Neuronal stem cell (in vitro differentiated cells): Measurements from ENCODE around the gene GPR142.

Experiments
- DNase-seq: peaks from one replicate; pipeline ENCODE4 v3.0.0-alpha.2; 2013; ENCODE audit warnings: low spot score
- H2AFZ ChIP-seq: one replicate; pipeline ENCODE4 v1.6.1; 2013; ENCODE audit warnings: mild to moderate bottlenecking, low read length, inconsistent platforms
- H2AK5ac ChIP-seq: 2 replicates; pipeline ENCODE4 v1.6.1; 2013; ENCODE audit warnings: low read depth, mild to moderate bottlenecking, inconsistent platforms, low read length, moderate library complexity, mixed read lengths
- H2BK120ac ChIP-seq: 2 replicates; pipeline ENCODE4 v1.6.1; 2013; ENCODE audit warnings: low read depth, mild to moderate bottlenecking, inconsistent platforms, low read length, moderate library complexity, mixed read lengths
- H2BK12ac ChIP-seq: one replicate; pipeline ENCODE4 v1.6.1; 2013; ENCODE audit warnings: low read length, inconsistent platforms
- H2BK15ac ChIP-seq: 2 replicates; pipeline ENCODE4 v1.6.1; 2013; ENCODE audit warnings: mild to moderate bottlenecking, low read length, inconsistent platforms, mixed read lengths
- H2BK5ac ChIP-seq: one replicate; pipeline ENCODE4 v1.6.1; 2013; ENCODE audit warnings: inconsistent platforms, mild to moderate bottlenecking, low read length, moderate library complexity
- H3K14ac ChIP-seq: one replicate; pipeline ENCODE4 v1.6.1; 2013; ENCODE audit warnings: low read length, inconsistent platforms
- H3K18ac ChIP-seq: 2 replicates; pipeline ENCODE4 v1.6.1; 2013; ENCODE audit warnings: low read length, inconsistent platforms
- H3K23ac ChIP-seq: 2 replicates; pipeline ENCODE4 v1.6.1; 2013; ENCODE audit warnings: low read depth, mild to moderate bottlenecking, mixed read lengths, low read length, inconsistent platforms; ENCODE audit not compliant: poor library complexity
- H3K27ac ChIP-seq: replicated peaks from 3 replicates; pipeline ENCODE4 v1.5.1; 2013; ENCODE audit warnings: low read length, inconsistent platforms
- H3K27me3 ChIP-seq, 3 experiments: 2 replicates each; pipeline ENCODE4 v1.6.1; 2013; ENCODE audit warnings: low read length in 3 of 3, mild to moderate bottlenecking in 2 of 3, inconsistent platforms in 1 of 3, low read depth in 1 of 3, mixed read lengths in 1 of 3, moderate library complexity in 1 of 3; ENCODE audit not compliant: control insufficient read depth in 3 of 3, insufficient read depth in 3 of 3
- H3K36me3 ChIP-seq, 2 donors: replicated peaks in 1 of 2; 2 replicates each; pipeline ENCODE4 v1.6.1; 2013; ENCODE audit warnings: low read length in 2 of 2; ENCODE audit not compliant: control insufficient read depth in 2 of 2, insufficient read depth in 2 of 2
- H3K4ac ChIP-seq: 2 replicates; pipeline ENCODE4 v1.6.1; 2013; ENCODE audit warnings: inconsistent platforms, mild to moderate bottlenecking, low read length, moderate library complexity
- H3K4me1 ChIP-seq, 2 donors: 1 replicate in 1 of 2; 2 replicates in 1 of 2; pipeline ENCODE4 v1.6.1; 2013; ENCODE audit warnings: low read length in 2 of 2, low read depth in 1 of 2; ENCODE audit not compliant: control insufficient read depth in 2 of 2, insufficient read depth in 1 of 2
- H3K4me2 ChIP-seq: one replicate; pipeline ENCODE4 v1.6.1; 2013; ENCODE audit warnings: mild to moderate bottlenecking, low read length, inconsistent platforms; ENCODE audit not compliant: insufficient read depth, poor library complexity, severe bottlenecking
- H3K4me3 ChIP-seq, 2 donors: 2 replicates each; pipeline ENCODE4 v1.5.1; 2013; ENCODE audit warnings: low read length in 2 of 2, mild to moderate bottlenecking in 2 of 2, inconsistent platforms in 1 of 2, moderate library complexity in 1 of 2
- H3K79me1 ChIP-seq: one replicate; pipeline ENCODE4 v1.6.1; 2013; ENCODE audit warnings: low read depth, mild to moderate bottlenecking, inconsistent platforms, low read length, moderate library complexity
- H3K9ac ChIP-seq: one replicate; pipeline ENCODE4 v1.6.1; 2013; ENCODE audit warnings: mild to moderate bottlenecking, low read depth, low read length, inconsistent platforms; ENCODE audit not compliant: poor library complexity
- H3K9me3 ChIP-seq, 2 donors: replicated peaks in 1 of 2; 2 replicates each; pipeline versions ENCODE3 to v1.6.1; 2013; ENCODE audit warnings: low read length in 2 of 2, mild to moderate bottlenecking in 2 of 2, inconsistent platforms in 1 of 2, low read depth in 1 of 2, mixed read lengths in 1 of 2, moderate library complexity in 1 of 2; ENCODE audit not compliant: control insufficient read depth in 2 of 2, insufficient read depth in 1 of 2
- H4K8ac ChIP-seq: one replicate; pipeline ENCODE4 v1.6.1; 2013; ENCODE audit warnings: low read depth, mild to moderate bottlenecking, inconsistent platforms, low read length, moderate library complexity
- H4K91ac ChIP-seq: one replicate; pipeline ENCODE4 v1.6.1; 2013; ENCODE audit warnings: low read length, low read depth, mild to moderate bottlenecking, inconsistent platforms; ENCODE audit not compliant: poor library complexity
- WGBS, 2 donors: extraction: QIAGEN DNeasy Blood & Tissue Kit; methylation state at CpG; one replicate each; pipeline ENCODE4 v1.1.7; 2013; ENCODE audit warnings: missing lambda C conversion rate in 2 of 2, mixed read lengths in 1 of 2; ENCODE audit not compliant: insufficient read length in 2 of 2, insufficient replicate concordance in 1 of 2; ENCODE audit errors: extremely low coverage in 2 of 2; 5-methylcytosine and 5-hydroxymethylcytosine counted together

GPR142 gene

DNA sequence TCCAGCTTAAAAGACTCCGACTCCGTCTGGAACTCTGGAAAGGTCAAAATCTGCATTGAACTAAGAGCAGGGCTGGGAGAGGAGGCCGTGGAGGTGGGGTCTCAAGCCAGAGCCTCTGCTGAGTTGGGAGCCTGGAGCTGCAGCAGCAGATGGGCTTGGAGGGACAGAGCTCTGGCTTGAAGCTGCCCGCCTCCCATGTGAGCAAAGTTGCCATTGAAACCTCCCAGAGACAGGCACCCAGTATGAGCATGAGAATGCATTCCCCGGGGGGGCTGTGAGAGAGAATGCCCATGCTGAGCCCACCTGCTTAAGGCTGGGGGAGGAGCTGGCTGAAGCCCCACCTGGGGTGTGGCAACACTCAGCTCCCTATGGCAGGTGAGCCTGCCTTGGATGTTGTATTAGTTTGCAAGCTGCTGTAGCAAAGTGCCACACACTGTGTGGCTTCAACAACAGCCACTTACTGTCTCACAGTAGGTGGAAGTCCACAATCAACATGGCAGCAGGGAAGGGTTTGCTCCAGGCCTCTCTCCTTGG lies 31.7 kb upstream of the GPR142 start:
- Histone ChIP-seq H3K36me3 (no peaks in the 10 kb centered on the region), H2BK15ac (no peak overlapping the region), H3K79me1 (peaks cover 2% of the 10 kb centered on the region), H4K8ac (no peak overlapping the region), H2BK12ac (no peak overlapping the region), H3K9me3 (peaks cover 0 to 5% of the 10 kb centered on the region in 2 donors), H3K23ac (no peak overlapping the region), H3K9ac (no peak overlapping the region), H3K4ac (no peak overlapping the region), H2AK5ac (no peak overlapping the region), H3K4me1 (peaks cover 0 to 5% of the 10 kb centered on the region in 2 donors), H2BK5ac (no peak overlapping the region), H3K4me2 (no peak overlapping the region), H3K18ac (peak overlapping the region; percentile 27), H3K27me3 (peaks cover 0 to 76% (median 0%) of the 10 kb centered on the region in 3 experiments), H3K14ac (no peak overlapping the region), H3K4me3 (no peak overlapping the region), H3K27ac (no peak overlapping the region), H4K91ac (no peak overlapping the region), H2AFZ (no peak overlapping the region), H2BK120ac (no peak overlapping the region)
- WGBS, 2 donors = no CpG with 5 or more reads among the region's 5 CpGs
- DNase-seq = no peak

DNA sequence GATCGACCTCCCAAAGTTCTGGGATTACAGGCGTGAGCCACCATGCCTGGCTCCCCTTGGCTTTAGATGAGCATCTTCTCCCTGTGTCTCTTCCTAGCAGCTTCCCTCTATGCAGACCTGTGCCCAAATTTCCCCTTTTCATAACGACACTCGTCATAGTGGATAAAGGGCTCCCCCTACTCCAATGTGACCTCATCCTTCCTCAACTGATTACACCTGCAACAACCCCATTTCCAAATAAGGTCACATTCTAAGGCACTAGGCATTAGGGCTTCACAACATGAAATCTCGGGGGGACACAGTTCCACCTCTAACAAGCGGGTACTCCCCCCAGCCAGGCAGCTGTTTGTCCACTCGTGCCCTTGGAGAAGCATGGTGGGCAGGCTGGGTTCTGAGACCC lies 31.0 kb upstream of the GPR142 start:
- Histone ChIP-seq H4K91ac (no peak overlapping the region), H2BK15ac (no peak overlapping the region), H2BK12ac (no peak overlapping the region), H3K23ac (no peak overlapping the region), H3K4me1 (peaks cover 0 to 6% of the 10 kb centered on the region in 2 donors), H2BK5ac (no peak overlapping the region), H3K36me3 (no peaks in the 10 kb centered on the region), H3K79me1 (peaks cover 2% of the 10 kb centered on the region), H3K4me2 (no peak overlapping the region), H2AK5ac (no peak overlapping the region), H3K14ac (no peak overlapping the region), H3K4ac (no peak overlapping the region), H4K8ac (no peak overlapping the region), H3K27ac (no peak overlapping the region), H2AFZ (no peak overlapping the region), H3K4me3 (no peak overlapping the region), H3K18ac (no peak overlapping the region), H3K9ac (no peak overlapping the region), H3K27me3 (peaks cover 0 to 71% (median 0%) of the 10 kb centered on the region in 3 experiments), H2BK120ac (no peak overlapping the region), H3K9me3 (peaks cover 0 to 5% of the 10 kb centered on the region in 2 donors)
- no peak for DNase-seq
- WGBS, 2 donors = no CpG with 5 or more reads among the region's 7 CpGs

DNA sequence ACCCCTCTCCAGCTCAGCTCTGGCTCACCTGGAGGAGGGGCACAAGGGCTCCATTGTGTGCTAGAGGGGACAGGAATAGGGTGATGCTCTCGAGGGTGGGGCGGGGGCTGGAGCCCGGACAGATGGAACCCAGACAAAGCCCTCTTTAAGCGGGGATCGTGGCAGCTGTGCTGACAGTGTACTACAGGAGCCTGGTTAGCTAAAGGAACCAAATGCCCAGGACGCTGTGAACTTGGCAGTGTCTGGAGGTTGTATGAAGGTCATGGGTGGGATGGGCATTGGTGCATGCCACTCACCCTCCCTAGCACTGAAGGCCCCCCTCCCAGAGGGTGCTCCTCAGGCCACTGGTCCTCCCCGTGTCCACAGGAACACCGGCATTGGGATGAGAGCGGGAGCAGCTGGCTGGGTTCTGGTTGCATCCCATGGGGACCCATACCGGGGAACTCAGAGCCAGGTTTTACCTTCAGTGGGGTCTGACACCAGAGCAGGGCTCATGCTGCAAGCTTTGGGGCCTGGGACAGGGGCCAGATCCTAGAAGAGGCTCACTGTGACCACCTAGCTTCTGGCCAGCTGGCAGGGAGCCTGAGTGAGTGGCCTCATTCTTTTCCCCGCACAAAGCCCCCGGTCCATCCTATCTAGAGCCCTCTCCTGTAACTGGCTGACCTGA lies 29.3 kb upstream of the GPR142 start:
- Histone ChIP-seq H3K79me1 (peaks cover 2% of the 10 kb centered on the region), H3K4me3 (no peak overlapping the region), H2AFZ (no peak overlapping the region), H3K4ac (no peak overlapping the region), H3K9me3 (peaks cover 0 to 5% of the 10 kb centered on the region in 2 donors), H3K27ac (no peak overlapping the region), H2BK5ac (no peak overlapping the region), H3K9ac (no peak overlapping the region), H2AK5ac (peak overlapping the region; percentile 90), H3K27me3 (peaks cover 0 to 57% (median 0%) of the 10 kb centered on the region in 3 experiments), H3K23ac (peak overlapping the region; percentile 37), H4K8ac (no peak overlapping the region), H3K4me2 (no peak overlapping the region), H3K18ac (no peak overlapping the region), H3K36me3 (no peaks in the 10 kb centered on the region), H2BK12ac (no peak overlapping the region), H3K14ac (no peak overlapping the region), H3K4me1 (peaks cover 0 to 8% of the 10 kb centered on the region in 2 donors), H4K91ac (no peak overlapping the region), H2BK120ac (no peak overlapping the region), H2BK15ac (no peak overlapping the region)
- no CpG with 5 or more reads among the region's 12 CpGs for WGBS, 2 donors
- no peak for DNase-seq

DNA sequence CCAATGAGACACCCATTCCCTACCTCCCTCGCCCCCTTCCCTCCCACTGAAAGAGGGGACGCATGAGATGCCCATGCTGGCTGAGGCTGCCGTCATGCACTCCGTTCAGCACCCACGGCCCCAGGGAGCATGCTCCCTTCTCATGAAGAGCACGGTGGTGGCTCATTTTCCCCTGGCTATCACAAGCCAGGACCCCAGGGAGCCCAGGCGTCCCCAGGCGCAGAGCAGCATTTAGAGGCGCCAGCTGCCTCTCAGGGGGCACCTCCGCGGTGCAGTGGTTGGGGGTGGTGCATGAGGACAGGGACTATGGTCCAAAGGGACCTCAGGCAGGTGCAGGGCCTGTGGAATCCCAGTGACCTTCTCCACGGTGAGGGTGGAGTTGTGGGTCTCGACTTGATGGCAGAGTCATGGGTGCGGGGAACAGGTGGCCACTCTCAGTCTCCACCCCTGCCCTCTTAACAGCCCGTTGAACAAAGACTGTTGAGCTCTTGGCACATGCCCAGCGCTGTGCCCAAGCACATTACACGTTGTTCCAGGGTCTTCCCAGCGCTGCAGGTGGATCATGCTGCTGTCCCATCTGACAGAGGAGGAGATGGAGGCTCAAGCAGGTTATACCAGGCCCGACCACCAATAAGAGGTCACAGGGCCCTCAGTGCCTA lies 27.6 kb upstream of the GPR142 start:
- no peak overlapping the region for H3K14ac ChIP-seq
- no peak overlapping the region for H3K27ac ChIP-seq
- H2BK120ac ChIP-seq = no peak overlapping the region
- H2AFZ ChIP-seq = no peak overlapping the region
- H3K18ac ChIP-seq = no peak overlapping the region
- H3K4ac ChIP-seq = no peak overlapping the region
- DNase-seq = no peak
- no peak overlapping the region for H3K4me3 ChIP-seq
- peaks cover 5% of the 10 kb centered on the region for H3K79me1 ChIP-seq
- H2BK12ac ChIP-seq = no peak overlapping the region
- H3K9ac ChIP-seq = peak overlapping the region; percentile 39
- no peaks in the 10 kb centered on the region for H3K9me3 ChIP-seq
- peak overlapping the region; percentile 13 for H3K23ac ChIP-seq
- peaks cover 0 to 8% of the 10 kb centered on the region in 2 donors for H3K4me1 ChIP-seq
- no CpG with 5 or more reads among the region's 19 CpGs for WGBS, 2 donors
- no peaks in the 10 kb centered on the region for H3K36me3 ChIP-seq
- no peak overlapping the region for H4K8ac ChIP-seq
- no peak overlapping the region for H2BK5ac ChIP-seq
- peak overlapping the region; percentile 20 for H2AK5ac ChIP-seq
- H3K27me3 ChIP-seq = peaks cover 0 to 67% (median 0%) of the 10 kb centered on the region in 3 experiments
- no peak overlapping the region for H3K4me2 ChIP-seq
- H4K91ac ChIP-seq = no peak overlapping the region
- H2BK15ac ChIP-seq = peak overlapping the region; percentile 13
